Ecto neural progenitor cell (in vitro differentiated cells): Measurements from ENCODE around the gene POMP.
A peak's percentile ranks its signal among the peaks of the same experiment; 100 is the strongest.
"Not testable (repeated sequence)": the region's sequence is repeated elsewhere in the genome, so short reads cannot be mapped to it uniquely, and the experiment has no call there.

ENCODE experiments used
- DNase-seq: peaks from one replicate; pipeline ENCODE4 v3.0.0-alpha.2; 2018; ENCODE audit warnings: low spot score

Gene POMP

GRCh38 chr13:28637714-28638355 is 21.1 kb upstream of the POMP start:
- no peak for DNase-seq

GRCh38 chr13:28638756-28639155 is 20.2 kb upstream of the POMP start:
- DNase-seq: no peak

GRCh38 chr13:28640861-28641599 is 17.9 kb upstream of the POMP start:
- no peak for DNase-seq

- no peak for DNase-seq
Measured at GRCh38 chr13:28641600-28641926, 17.4 kb upstream of the POMP start.

GRCh38 chr13:28650284-28650683 is 8.6 kb upstream of the POMP start:
- DNase-seq: no peak

- DNase-seq: no peak
Measured at GRCh38 chr13:28651810-28652401, 7.0 kb upstream of the POMP start.

- DNase-seq: no peak
Measured at GRCh38 chr13:28653111-28653510, 5.8 kb upstream of the POMP start.

- DNase-seq: no peak
Measured at GRCh38 chr13:28654276-28654675, 4.7 kb upstream of the POMP start.

GRCh38 chr13:28655561-28655960 is 3.4 kb upstream of the POMP start:
- DNase-seq: no peak

GRCh38 chr13:28657784-28658538 is 969 bp upstream of the POMP start:
- no peak for DNase-seq

GRCh38 chr13:28658539-28658795 is 463 bp upstream of the POMP start:
- DNase-seq: no peak

- DNase-seq: no peak
Measured at GRCh38 chr13:28659621-28659970, 666 bp downstream of the POMP start.

GRCh38 chr13:28666897-28667488 is 8.1 kb downstream of the POMP start:
- no peak for DNase-seq

- DNase-seq: no peak
Measured at GRCh38 chr13:28671126-28671792, 12.3 kb downstream of the POMP start.

GRCh38 chr13:28678809-28679208 is 19.9 kb downstream of the POMP start:
- DNase-seq: no peak

- no peak for DNase-seq
Measured at GRCh38 chr13:28679628-28680027, 20.7 kb downstream of the POMP start.

GRCh38 chr13:28680541-28680940 is 21.6 kb downstream of the POMP start:
- DNase-seq: no peak

GRCh38 chr13:28683169-28683568 is 24.2 kb downstream of the POMP start:
- not testable (repeated sequence) for DNase-seq

GRCh38 chr13:28684257-28684656 is 25.3 kb downstream of the POMP start:
- DNase-seq: peak; percentile 78

- no peak for DNase-seq
Measured at GRCh38 chr13:28685114-28685513, 26.2 kb downstream of the POMP start.

GRCh38 chr13:28685892-28686291 is 27.0 kb downstream of the POMP start:
- DNase-seq: no peak
